K562 (cell line): ENCODE data around the gene NAA10. TPM values are rescaled to one million over a fixed set of nuclear protein-coding genes. Genes with fewer than 3 reads are reported as not detected.

Experiments
- AFF1 ChIP-seq, 2 experiments: fragments of 450-650 bp; IDR thresholded peaks; 2 replicates each; pipeline ENCODE4 v1.6.1; 2018; ENCODE audit warnings: mild to moderate bottlenecking in 2 of 2, low read depth in 1 of 2; ENCODE audit not compliant: partially characterized antibody in 2 of 2
- MAX ChIP-seq: sonication (generic); formaldehyde crosslinking; IDR thresholded peaks from 2 replicates; pipeline ENCODE4 v1.9.0; 2022; ENCODE audit warnings: mild to moderate bottlenecking, missing genetic modification reagents
- polyA plus RNA-seq, 8 experiments: library from polyadenylated mRNA; depleted of rRNA in 4 of 8; stranded (reverse) in 5 of 8; unstranded in 3 of 8; fragments of >200 nt; fragmentation: Nextera tagmentation in 2 of 8; fragmentation: Illumina TruSeq in 1 of 8; extraction: Ambion mirVana in 2 of 8; extraction: Trizol in 1 of 8; gene quantifications; 2 replicates each; pipeline versions ENCODE4 v1.2.1 to v1.2.3, GENCODE V29; 2011 to 2014; ENCODE audit warnings: inconsistent platforms in 1 of 8, missing spikeins in 1 of 8
- total RNA-seq, 7 experiments: library from RNA; depleted of rRNA in 6 of 7; stranded (reverse); fragments of >200 nt in 6 of 7; fragmentation: Illumina TruSeq in 2 of 7; extraction: Trizol in 2 of 7; gene quantifications; 2 replicates each; pipeline versions ENCODE4 v1.2.1 to v1.2.3, GENCODE V29; 2011 to 2021; ENCODE audit warnings: low replicate concordance in 1 of 7

NAA10 gene
- total and polyA plus RNA-seq, 9 of the 15 experiments (the other 6 are each of a cell fraction or from before 2014, with no cell fraction given): 11.1 to 250 (median 134) TPM

DNA sequence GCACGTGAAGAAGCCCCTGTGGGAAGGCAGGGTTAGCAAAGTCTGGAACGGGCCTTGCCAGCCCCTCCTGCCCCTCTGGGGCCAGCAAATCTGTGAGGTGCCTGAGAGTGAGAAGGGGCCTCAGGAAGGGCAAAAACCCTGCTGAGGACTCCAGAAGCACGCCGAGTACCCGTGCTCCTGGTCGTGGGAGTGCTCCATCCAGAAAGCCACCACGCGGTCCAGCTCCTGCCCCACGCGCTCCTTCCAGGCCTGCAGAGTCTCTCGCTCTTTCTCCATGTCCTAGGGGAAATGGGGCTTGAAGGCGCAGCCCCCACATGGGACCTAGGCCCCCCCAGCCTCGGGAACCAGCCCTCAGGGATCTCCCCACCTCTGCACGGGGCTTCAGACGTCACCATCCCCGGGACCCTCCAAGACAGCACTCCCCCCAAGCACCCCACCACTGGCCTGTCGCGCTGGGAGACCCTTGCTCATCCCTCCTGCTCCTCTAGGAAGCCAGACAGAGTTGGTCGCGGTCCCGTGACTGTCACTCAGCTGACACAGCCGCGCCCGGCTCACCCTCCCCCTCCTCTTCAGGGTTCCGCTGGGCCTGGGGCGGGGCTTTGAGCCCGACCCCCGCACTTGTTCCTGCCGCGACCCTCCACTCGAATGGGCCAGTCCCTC is 9.4 kb upstream of the NAA10 start, which contains the start of gene RENBP (continued):
- TF ChIP-seq MAX (CRISPR knock-in tag) (0 out of 2 replicates have a peak, but pooled peaks have one; percentile 29), AFF1 (IDR thresholded peaks at IDR 0.05; ENCODE audit: low read depth in 1 of 2, partially characterized antibody in 2 of 2) (peak in 1 of 2 experiments; percentile 31)
